GM21515 (cell line): ENCODE results near the gene SEMA4B.

Experiments
- ATAC-seq: cut with Tn5 transposase; IDR thresholded peaks from one replicate; pipeline ENCODE4 v1.9.1; 2021; ENCODE audit not compliant: unreplicated experiment

The SEMA4B gene

DNA sequence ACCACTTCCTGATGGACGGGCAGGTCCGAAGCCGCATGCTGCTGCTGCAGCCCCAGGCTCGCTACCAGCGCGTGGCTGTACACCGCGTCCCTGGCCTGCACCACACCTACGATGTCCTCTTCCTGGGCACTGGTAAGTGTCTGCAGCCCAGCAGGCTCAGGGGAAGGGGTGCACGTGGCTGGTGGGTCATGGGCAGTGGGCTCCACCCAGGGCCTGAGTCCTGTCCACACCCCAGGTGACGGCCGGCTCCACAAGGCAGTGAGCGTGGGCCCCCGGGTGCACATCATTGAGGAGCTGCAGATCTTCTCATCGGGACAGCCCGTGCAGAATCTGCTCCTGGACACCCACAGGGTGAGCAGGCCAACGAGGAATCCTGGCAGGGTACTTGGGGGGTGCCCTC lies 23.9 kb downstream of the SEMA4B start:
- no peak for ATAC-seq

DNA sequence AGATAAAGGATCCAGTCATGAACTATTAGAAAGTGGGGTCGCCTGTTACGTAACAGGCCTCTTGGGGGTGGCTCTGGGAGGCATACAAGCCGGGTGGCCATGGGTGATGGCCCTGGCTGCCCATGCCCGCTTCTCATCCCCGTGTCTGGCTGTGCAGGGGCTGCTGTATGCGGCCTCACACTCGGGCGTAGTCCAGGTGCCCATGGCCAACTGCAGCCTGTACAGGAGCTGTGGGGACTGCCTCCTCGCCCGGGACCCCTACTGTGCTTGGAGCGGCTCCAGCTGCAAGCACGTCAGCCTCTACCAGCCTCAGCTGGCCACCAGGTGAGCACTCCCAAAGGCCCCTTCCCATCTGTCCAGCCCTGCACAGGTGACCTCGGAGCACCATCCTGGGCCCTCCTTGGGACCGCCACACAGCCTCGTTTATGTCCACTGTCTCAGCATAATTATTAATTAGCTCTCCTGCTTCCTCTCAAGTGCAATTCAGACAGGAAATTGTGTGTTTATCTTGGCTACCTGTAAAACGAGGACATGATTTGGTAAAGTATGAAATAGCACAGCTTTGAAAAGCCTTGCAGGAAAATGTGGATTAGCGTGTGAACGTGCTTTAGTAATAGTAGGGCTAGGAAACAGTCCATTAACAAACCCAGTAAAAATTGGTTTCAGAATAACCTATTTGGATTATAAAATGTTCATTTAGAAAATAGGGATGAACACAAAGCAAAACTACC lies 24.5 kb downstream of the SEMA4B start:
- no peak for ATAC-seq

DNA sequence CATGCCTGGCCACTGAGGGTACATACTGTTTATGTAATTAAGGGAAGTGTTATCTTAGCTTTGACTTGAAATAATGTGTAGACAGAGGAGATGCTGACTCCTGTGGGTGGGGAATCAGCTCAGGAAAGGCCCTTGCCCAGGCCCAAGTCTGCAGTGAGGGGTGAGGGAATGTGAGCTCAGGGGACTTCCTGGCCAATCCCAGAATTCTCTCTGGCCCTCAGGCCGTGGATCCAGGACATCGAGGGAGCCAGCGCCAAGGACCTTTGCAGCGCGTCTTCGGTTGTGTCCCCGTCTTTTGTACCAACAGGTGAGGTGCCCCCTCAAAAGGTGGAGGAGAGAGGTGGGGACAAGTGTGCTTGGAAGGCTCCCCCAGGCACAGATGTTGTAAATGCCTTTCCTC lies 26.2 kb downstream of the SEMA4B start:
- no peak for ATAC-seq

- no peak for ATAC-seq
Observed at GRCh38 chr15:90227816-90228772, 27.0 kb downstream of the SEMA4B start.

DNA sequence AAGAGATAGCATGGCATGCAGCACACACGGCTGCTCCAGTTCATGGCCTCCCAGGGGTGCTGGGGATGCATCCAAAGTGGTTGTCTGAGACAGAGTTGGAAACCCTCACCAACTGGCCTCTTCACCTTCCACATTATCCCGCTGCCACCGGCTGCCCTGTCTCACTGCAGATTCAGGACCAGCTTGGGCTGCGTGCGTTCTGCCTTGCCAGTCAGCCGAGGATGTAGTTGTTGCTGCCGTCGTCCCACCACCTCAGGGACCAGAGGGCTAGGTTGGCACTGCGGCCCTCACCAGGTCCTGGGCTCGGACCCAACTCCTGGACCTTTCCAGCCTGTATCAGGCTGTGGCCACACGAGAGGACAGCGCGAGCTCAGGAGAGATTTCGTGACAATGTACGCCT lies 27.8 kb downstream of the SEMA4B start:
- no peak for ATAC-seq

- ATAC-seq: no peak
Observed at GRCh38 chr15:90230071-90230494, 29.0 kb downstream of the SEMA4B start.

DNA sequence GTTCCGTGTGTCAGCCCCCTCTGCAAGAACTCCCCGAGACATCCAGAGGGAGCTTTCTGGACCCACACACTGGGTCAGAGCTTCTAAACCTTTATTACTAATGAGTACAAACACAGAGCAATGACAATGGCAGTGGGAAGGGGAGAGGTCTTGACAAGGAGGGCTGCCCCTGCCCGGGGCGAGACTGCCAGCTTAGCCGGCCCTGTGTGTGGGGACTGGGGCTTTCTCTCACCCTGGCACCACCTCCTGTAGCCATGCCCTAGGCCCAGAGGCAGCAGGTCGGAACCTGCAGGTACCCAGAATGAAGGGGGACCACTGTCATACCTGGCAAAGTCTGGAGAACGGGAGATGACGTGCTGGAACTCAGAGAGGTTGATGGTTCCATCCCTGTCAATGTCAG lies 29.5 kb downstream of the SEMA4B start:
- no peak for ATAC-seq

- ATAC-seq: no peak
Observed at GRCh38 chr15:90231028-90232017, 30.2 kb downstream of the SEMA4B start.

- no peak for ATAC-seq
Observed at GRCh38 chr15:90232196-90232595, 31.1 kb downstream of the SEMA4B start.

DNA sequence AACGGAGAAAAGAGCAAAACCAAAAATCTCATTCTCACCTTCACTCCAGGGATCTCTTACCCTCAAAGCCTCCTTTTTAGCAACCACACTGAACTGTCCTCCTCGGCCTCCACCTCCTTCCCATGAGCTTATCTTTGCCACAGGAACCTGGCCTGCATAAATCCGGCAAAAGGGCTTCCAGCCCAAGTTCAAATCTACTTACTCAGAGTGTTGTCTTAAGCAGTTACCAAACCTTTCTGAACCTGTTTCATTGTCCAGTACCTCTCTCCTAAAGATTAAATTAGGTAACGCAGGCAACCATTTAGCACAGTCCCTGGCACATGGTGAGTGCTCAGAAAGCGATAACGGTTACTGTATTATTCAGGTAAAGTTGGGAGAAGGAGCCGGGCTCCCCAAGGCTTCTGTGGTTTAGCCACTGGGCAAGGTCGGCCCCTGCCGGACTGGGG lies 31.8 kb downstream of the SEMA4B start:
- peak; percentile 0 for ATAC-seq

- peak; percentile 74 for ATAC-seq
Observed at GRCh38 chr15:90233387-90234095, 32.4 kb downstream of the SEMA4B start, which contains the start of gene CIB1. TSS of gene CIB1 (minus strand) at chr15:90233941. CDS start at chr15:90233885, 56 bp downstream.

- peak; percentile 58 for ATAC-seq
Observed at GRCh38 chr15:90234096-90234988, 33.2 kb downstream of the SEMA4B start, which contains the start of gene GDPGP1. TSS of gene GDPGP1 (plus strand) at chr15:90234209. CDS start at chr15:90240909, 6,700 bp downstream.

DNA sequence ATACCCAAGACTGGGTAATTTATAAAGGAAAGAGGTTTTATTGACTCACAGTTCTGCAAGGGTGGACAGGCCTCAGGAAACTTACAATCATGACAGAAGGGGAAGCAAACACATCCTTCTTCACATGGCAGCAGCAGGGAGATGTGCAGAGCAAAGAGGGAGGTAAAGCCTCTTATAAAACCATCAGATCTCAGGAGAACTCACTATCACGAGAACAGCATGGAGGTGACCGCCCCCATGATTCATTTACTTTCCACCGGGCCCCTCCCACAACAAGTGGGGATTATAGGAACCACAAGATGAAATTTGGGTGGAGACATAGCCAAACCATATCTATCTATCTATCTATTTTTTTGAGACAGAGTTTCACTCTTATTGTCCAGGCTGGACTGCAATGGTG lies 38.2 kb downstream of the SEMA4B start:
- no peak for ATAC-seq

DNA sequence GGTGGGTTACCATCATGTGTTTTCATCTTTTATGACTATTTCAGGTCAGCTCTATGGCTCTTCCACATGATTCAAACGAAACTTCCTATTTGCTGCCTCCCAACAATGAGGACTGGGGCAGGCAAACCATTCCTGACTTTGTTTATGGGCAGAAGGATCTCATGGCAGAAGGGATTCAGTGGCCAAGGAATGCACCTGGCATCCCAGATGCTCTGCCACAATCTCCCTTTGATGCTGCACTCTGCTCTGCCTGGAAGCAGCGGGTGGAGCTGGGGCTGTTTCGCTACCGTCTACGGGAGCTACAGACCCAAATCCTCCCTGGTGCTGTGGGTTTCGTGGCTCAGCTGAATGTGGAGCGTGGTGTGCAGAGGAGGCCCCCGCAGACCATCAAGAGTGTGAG lies 39.7 kb downstream of the SEMA4B start:
- ATAC-seq: no peak

DNA sequence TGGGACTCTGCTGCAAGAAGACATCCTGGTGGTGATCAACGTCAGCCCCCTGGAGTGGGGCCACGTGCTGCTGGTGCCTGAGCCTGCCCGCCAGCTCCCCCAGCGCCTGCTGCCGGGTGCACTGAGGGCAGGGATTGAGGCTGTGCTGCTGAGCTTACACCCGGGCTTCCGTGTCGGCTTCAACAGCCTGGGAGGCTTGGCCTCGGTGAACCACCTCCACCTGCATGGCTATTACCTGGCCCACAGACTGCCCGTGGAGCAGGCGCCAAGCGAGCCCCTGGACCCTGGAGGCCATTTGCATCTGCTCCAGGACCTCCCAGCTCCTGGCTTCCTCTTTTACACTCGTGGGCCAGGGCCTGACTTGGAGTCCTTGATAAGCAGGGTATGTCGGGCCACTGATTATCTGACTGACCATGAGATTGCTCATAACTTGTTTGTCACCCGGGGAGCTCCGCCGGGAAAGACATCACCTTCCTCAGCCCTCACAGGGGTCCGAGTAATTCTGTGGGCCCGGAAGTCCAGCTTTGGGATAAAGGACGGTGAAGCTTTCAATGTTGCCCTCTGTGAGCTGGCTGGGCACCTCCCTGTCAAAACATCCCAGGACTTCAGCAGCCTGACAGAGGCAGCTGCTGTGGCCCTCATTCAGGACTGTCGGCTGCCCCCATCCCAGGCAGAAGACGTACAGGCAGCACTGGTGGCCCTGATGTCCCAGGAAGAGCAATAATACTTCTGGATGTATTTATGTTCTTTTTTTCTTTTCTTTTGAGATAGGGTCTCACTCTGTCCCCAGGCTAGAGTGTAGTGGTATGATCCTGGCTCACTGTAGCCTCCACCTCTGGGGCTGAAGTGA lies 40.4 kb downstream of the SEMA4B start:
- ATAC-seq: no peak

GRCh38 chr15:90243943-90244639 lies 43.0 kb downstream of the SEMA4B start:
- no peak for ATAC-seq

- ATAC-seq: no peak
Observed at GRCh38 chr15:90248789-90249202, 47.7 kb downstream of the SEMA4B start.
